HG02981 (cell line): Measurements from ENCODE around the gene ARFGAP2.

Experiments
- ATAC-seq: cut with Tn5 transposase; IDR thresholded peaks from one replicate; pipeline ENCODE4 v1.9.1; 2021; ENCODE audit warnings: mild to moderate bottlenecking, moderate library complexity; ENCODE audit not compliant: unreplicated experiment

The ARFGAP2 gene

DNA sequence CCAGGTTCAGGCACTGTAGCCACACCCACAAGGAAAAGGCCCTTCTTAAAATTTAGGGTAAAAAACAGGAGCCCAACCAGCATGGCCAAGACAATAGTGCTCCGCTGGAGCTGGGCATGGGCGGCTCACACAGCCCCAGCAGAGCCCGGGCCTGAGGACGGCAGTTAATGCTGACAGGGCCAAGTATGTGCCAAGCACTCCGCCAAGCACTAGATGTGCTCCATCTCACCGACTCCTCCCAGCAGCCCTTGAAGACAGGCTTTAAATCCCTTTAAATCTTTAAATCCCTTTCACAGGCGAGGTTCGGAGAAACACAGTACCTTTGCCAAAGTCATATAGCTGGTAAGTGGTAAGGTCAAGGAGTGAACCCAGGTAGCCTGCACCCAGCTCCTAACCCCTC, 4.8 kb downstream of the ARFGAP2 start:
- no peak for ATAC-seq

DNA sequence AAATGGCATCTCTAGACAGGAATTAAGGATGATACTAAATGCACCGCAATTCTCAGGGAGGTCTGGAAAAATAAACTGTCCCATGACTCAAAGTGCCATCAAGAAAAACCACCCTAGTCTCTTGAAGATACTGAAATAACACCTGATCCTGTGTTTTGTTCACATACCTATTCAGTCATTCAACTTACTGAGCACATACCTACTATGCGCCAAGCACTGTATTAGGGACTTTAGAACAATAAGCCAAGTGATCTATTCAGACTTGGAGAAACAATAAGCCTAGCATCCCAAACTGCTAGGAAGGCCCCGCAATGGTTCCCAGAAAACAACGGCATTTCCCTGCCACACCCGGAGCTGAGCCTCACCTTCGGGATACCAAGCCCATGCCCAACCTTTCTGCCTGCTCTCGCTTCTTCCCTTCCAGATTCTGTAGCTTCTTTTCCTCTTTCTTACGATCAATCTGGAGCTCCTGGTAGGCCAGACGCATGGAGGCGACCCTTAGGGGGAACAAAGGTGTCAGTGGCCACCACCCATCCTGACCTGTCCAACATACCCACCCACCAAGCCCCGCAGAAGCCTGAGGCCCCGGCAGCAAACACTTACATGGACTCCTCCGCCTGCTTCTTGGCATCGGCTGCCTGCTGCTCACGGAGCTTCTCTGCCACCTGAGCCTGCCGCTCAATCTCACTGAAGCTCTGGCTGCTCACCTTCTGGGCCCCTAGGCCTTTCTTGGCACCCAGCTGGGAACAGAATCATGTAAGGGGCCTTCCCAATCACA, 5.4 kb downstream of the ARFGAP2 start:
- ATAC-seq = no peak

DNA sequence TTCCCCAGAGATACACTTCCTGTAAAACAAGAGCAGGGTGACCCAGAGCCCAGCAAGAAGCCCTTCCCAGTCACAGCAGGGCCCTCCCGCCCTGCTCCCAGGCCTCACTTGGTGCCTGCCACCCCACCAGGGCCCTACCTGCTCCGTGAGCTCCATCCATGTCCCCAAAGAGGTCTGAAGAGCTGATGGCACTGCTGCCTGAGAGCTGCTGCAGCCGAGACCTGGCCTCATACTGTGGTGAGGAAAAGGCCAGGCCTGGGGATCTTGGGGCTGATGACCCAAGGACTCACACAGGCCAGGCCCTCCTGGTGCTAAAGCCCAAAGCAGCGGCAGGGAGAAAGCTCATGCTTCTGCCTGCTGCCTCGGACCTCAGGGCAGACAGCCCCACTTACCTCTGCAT, 10.3 kb downstream of the ARFGAP2 start:
- no peak for ATAC-seq

DNA sequence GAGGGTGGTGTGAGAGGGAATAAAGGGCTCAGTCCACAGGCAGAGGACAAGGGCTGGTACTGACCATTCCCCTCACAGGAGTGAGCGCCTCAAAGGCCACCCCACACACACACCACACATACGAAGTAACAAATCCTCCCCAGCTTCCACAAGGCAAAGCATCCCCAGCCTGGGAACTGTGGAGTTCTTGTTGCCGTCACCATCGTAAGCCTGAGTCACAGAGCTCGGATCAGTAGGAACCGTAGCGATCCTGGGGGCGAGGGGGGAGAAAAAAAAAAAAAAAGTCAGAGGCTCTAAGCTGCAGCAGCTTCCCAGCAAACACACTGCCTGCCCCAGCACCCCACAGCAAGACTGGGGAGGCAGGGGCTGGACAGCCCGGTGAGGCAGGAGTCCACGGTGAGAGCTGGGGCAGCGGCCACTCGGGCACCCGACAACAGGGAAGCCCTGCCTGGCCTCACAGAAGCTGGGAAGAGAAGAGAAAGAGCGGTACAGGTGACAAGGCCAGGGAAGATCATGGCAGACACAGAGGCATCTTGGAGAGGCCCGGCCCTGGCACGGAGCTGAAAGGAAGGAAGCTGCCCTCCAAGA, 11.3 kb downstream of the ARFGAP2 start:
- ATAC-seq = no peak

DNA sequence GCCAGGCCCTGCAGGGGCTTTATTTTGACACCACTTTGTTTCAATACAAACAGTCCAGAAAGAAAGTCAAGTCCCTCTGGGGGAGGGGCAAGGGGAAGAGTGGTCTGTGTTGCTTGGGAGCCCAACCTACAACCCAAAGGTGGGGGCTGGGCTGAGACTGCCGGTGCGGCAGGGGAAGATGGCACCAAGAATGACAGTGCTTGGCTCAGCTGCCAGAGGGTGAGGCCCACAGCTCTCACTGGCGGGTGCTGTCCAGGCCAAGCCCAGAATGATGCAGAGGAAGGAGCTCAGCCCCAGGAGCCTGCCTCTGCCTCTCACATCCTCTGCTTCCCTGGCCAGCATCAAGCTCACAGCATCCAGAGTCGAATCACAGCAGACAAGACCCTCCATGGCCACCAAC, 12.4 kb downstream of the ARFGAP2 start:
- ATAC-seq = no peak

DNA sequence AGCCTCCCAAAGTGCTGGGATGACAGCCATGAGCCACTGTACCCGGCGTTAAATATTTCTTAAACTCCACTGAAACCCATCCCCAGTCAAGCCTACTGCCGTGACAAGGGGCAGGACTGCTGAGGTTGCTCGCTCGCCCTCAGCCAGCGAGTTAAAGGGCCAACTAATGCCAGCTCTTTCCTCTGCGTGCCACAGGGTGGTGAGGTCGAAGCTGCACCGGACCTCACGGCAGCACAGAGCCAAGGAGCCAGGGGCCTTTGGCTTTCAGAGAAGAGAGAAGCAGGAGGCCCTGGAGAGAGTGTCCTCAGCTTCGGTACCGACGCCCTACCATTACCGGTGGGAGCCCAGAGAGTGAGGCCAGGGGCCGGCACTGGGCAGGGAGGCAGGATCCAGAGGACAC, 12.8 kb downstream of the ARFGAP2 start:
- ATAC-seq = no peak

DNA sequence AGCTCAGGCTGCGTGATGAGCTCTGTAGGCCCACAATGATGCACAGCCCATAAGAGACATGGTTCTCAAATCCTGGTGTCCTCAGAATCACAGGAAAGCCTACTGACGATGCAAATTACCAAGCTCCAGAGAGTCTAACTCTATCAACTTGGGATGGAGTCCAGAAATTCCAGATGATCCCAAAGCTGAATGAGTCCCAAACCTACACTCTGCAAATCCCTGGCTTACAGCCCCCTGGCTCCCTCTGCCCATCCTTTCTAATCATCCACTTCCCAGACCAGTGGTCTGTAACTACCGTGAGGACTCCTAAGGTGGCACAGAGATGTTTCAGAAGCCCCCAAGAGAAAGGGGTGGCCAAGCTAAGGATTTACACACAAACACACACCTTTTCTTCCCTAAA, 13.5 kb downstream of the ARFGAP2 start:
- ATAC-seq = no peak

DNA sequence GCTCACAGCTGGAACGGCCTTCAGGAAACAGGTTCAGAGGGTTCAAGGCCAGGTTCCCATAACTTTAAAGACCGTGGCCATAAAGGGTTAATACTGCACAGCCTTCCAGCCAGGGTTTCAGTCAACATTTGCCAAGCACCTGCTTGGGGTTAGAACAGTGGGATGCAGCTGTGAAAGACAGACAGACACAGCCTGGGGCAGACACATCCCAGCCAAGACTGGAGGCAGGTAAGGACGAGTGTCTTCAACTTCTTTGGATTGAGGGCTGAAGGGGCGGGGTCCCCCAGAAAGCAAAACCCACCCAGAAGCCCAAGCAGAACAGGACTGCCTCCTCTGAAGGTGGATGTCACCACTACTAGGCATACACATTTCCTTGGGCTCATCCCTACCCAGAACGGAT, 14.3 kb downstream of the ARFGAP2 start:
- no peak for ATAC-seq

DNA sequence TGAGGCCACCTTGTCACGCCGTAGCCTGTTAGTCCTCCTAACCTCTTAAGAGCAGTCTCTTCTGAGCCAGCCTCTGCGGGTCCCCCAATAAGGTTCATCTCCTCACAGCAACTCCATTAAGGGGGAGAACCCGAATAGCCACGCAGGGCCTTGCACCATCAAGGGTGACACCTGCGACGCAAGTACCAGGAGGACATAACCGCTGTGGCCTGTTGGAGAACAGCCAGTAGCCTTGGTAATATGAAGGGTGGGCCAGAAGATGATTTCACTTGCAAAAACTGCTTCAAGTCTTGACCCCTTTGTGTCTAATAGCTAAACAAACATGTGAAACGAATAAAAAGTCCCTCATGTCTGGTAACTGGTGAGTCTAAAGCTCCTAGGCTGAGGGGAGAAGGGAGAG, 14.8 kb downstream of the ARFGAP2 start:
- ATAC-seq = no peak

DNA sequence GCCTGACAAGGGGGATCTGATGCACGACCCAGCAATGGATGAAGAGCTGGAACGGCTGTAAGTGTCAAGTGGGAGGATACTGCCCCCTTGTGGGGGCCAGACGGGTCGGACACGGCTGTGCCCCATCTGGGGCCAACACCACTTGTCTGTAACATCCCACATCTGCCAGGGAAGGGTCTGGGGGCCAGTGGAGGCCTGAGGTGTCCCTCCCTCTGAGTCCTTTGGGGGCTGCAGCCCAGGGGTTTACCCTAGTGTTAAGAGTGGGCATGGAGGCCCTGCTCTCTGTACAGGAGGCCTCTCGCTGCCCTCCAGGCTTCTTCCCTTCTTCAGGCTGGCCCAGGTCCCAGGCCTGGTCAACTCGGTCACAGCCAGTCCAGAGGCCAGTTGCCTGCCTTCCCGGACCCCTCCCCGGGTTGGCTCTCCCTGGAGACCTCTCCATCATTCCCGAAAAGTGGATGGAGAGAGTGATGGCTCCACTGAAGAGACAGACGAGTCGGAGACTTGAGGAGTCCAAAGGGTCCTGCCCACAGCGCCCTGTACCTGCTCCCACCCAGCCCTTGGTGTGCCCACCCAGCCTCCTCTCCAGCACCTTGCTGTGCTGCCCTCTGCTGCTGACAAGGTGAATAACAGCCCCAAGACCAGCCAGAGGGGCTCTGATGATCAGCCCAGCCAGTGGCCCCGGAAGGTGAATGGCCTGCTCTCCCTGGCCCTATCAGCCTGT, 15.4 kb downstream of the ARFGAP2 start:
- ATAC-seq = peak; percentile 56

DNA sequence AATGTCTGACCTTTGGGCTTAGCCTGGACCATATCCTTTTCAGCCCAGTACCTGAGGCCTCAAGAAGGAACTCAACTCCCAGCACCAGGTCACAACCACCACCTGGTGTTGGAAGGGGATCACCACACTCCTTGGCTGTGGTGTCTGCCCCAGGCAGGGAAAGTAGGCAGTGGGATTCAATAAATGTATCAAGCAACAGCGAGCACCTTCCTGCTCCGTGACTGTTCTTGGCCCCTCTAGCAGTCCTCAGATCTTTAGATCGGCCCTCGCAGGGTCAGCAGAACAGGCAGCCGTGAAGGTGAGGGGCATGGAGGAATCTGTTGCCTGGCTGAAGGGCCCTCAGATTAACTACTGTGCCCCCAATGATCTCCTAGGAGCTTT, 15.9 kb downstream of the ARFGAP2 start:
- ATAC-seq = no peak

DNA sequence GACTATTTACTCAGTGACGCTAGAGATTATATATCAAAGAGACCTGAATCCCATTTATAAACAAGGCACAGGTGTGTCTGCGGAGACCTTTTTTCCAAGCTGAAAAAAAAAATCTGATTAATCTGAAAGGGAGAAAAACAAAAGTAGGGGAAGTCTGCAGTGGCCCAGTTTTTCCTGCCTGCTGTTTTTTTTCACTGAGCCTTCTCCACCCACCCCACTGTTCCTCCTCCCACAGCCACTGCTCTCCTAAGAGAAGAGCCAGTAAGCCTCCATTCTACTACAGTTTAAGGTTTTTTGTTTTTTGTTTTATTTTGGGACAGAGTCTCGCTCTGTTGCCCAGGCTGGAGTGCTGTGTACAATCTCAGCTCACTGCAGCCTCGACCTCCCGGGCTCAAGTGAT, 18.4 kb downstream of the ARFGAP2 start:
- ATAC-seq = no peak

DNA sequence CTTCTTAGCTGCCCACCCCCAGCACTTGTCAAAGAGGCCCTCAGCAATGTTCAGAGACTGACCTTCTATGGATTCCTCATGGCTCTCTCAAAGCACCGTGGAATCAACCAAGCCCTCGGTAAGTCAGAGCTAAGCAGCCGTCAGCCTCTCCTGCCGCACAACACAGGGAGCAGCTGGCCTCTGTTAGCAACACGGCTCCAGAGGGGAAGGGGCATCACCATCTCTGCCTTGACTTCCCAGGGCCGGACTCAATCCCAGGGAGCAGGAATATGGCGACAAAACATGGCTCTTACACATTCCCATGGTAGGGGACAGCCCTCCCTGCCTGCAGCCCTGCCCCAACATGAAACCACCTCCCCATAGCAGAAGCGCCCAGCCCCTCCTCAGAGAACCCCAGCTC, 18.9 kb downstream of the ARFGAP2 start:
- ATAC-seq = no peak

DNA sequence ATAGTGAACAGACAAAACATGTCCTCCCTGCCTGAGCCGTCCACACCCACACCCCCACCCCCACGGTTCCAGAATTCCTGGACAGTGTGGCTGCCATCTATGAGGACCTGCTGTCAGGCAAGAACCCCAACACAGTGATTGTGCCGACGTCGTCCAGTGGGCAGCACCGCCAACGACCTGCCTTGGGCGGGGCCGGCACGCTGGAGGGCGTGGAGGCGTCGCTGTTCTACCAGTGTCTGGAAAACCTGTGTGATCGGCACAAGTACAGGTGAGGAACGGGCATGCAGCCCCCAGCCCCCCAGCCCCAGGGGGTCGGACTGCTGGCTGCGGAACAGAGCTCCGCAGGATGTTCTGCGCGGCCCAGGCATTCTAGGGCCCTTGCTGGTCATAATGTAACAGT, 19.7 kb downstream of the ARFGAP2 start:
- no peak for ATAC-seq

DNA sequence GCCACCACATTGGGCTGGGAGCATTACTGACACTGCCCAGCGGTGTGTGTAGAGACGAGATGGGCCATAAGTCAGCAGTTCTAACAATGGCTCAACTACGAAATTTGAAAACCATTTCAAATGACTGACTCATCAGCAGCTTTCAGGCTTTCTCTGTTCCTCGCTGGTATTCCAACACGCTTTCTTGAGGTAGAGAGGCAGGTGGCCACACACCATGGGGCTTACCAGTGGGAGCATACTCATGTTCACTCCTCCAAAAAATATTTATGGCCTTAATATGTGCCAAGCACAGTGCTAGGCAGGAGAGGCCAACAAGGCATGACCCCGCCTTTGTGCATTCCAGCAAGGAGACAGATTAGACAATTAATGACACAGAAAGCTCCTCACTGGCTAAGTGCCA, 20.3 kb downstream of the ARFGAP2 start:
- ATAC-seq = no peak

DNA sequence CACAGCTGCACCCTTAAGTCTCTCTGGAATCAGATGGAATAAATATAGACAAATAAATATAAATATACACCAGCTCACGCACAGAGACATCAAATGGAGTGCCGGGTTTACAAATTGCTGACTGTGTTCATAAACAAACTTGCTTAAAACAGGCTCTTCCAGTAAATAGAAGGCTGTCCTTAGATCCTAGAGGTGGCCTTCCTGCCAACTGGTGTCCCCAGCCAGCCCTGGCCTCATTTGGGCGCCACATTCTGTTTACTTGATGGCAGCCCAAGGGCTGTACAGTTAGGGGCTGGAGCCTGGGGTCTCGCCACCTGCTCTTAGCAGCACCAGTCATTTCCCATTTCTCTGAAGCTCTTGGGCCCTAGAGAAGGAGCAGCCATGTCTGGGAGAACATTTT, 20.8 kb downstream of the ARFGAP2 start:
- no peak for ATAC-seq

DNA sequence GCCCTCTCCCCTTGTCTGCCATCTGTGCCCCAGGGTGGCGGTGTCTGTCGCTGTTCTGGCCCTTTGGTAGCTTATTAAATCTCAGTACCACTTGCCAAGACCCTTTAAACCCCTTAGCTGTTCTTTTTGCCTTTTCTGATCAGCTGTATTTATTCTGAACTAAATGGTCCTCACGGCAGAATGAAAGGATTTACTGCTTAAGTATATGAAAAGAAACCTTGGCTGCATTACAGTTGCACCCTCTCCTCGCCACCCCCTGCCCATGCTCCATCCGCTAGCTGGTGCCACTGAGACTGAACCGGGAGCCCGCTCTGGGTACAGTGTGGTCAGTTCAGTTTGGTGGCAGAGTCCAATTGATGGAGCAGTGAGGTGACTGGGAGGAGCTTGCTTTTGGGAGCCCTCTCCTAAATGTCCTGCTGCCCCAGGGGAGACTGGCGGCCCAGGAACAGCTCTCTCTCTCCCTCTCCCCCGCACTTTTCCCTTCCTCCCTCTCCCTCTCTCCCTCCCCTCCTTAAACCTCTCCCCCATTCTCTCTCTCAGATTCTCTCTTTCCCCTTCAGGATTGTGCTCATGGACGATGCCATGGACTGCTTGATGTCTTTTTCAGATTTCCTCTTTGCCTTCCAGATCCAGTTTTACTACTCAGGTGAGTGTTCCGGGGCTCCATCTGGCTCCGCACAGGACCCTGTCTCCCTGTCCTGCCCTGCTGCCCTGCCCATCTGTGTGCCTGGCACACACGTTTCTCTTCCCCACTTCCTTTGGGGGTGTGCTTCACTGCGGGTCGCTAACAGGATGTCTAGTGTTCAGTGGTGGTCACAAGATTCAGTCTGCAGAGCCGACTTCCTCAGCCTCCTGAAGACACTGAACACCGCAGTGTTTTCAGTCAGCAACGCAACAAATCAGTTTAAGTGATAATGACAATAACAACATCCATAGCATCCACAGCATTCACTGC, 21.8 kb downstream of the ARFGAP2 start:
- no peak for ATAC-seq

DNA sequence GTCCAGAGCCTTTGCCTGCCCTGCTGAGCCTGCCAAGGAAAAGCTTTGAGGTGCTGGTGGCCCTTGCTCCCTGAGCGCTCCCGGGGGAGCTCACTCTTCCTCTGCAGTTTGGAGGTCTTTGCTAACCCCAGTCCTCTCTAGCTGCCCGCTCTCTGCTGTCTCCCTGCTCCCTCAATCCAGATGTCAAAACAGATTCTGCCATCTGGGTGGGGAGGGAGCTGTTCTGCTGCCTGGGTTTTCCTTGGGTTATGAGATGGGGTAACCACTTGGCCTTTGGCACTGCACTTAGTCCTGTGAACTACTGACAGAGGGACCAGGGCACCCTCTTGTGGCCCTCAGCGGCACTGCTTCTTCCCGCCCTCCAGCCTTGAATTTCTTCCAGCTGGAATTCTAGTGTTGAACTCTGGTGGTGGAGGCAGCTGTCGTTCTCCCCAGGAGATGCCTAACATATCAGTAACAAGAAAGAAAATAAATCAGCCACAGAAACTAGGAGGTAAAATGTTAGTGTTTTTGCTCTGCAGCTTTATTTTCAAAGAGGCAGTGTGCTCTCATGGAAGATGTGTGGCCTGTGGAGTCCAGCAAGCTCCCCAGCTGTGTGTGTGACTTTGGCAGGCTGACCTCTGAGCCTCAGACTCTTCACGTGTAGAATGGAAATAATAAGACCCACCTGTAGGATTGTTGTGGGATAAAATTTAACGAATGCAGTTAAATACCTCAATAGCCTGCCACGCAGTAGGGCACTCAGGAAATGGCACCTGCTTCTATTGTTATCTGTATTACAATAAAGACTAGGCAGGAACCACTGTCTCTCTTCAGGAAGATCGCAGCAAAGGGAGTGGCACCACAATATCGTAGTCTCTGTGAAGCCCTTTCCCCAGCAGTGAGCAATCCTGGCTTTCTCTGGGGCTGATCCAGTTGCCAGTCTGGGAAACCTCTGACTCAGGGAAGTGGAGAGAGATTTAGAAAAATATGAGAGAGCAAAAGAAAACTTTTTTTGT, 23.4 kb downstream of the ARFGAP2 start:
- no peak for ATAC-seq

DNA sequence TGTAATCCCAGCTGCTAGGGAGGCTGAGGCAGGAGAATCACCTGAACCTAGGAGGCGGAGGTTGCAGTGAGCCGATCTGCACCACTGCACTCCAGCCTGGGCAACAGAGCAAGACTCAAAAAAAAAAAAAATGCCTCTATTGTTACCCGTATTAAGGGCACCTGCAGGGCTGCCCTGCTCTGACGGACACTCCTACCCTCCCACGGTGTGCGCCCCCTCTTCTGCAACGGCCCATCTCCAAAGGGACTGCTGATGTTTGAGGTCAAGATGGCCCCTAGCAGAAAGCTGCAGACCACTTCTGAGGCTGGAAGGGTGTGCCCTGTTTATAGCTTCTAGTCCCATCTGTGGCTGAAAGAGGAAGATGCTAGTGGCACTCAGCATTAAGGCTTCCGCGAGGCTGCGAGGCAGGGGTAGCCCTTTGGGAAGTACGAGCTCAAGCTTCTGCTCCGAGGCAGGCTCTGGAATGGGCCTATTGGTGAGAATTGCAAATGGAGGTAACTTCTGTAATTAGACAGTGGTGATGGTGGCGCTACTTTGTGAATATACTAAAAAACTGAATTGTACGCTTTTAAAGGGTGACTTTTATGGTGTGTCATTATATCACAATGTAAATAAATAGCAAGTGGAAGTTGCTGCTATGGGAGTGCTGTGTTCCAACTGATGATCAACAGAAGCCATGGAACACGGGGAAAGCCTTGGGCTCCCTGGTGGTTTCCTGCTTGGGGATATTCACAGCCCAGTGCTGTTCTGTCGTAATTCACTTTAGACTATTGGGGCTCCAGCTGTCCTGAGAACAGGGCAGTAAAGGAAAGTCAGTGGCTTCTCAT, 24.3 kb downstream of the ARFGAP2 start:
- no peak for ATAC-seq
